WTC11 (cell line): ENCODE results near the gene ZFPL1.

Experiments used
- CBFB ChIP-seq: sonication (generic); formaldehyde crosslinking; IDR thresholded peaks from 2 replicates; pipeline ENCODE4 v1.8.1; 2022; ENCODE audit warnings: mild to moderate bottlenecking, low read depth, missing genetic modification reagents
- TEAD4 ChIP-seq: sonication (generic); formaldehyde crosslinking; IDR thresholded peaks from 2 replicates; pipeline ENCODE4 v1.8.0; 2022; ENCODE audit warnings: mild to moderate bottlenecking, missing genetic modification reagents
- TF ChIP-seq, protein P1 (sequence below): fragments of 200-600 bp; IDR thresholded peaks from 2 replicates; pipeline ENCODE4 v1.8.0; 2022; ENCODE audit warnings: antibody characterized with exemption
- TF ChIP-seq, protein P2 (sequence below): sonication (generic); formaldehyde crosslinking; IDR thresholded peaks from 2 replicates; pipeline ENCODE4 v1.8.0; 2022; ENCODE audit warnings: mild to moderate bottlenecking, missing genetic modification reagents
- TF ChIP-seq, protein P3 (sequence below): sonication (generic); formaldehyde crosslinking; IDR thresholded peaks from 2 replicates; pipeline ENCODE4 v1.8.1; 2022; ENCODE audit warnings: low read depth, mild to moderate bottlenecking, moderate library complexity, missing genetic modification reagents, borderline replicate concordance

DNA sequence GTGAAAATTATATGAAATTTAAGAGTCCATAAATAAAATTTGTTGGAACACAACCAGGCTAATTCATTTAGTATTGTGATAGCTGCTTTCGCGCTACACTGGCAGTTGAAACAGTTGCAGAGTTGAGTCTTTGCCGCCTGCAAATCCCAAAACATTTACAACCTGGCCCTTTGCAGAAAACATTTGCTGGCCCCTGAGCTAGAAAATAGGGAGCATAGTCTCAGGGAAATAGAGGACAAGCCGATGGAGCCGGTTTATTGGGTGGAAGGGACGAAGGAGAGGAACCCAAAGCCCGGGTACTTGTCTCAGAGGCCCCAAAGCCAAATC lies 43.5 kb upstream of the ZFPL1 start:
- TF ChIP-seq, protein P1, sequence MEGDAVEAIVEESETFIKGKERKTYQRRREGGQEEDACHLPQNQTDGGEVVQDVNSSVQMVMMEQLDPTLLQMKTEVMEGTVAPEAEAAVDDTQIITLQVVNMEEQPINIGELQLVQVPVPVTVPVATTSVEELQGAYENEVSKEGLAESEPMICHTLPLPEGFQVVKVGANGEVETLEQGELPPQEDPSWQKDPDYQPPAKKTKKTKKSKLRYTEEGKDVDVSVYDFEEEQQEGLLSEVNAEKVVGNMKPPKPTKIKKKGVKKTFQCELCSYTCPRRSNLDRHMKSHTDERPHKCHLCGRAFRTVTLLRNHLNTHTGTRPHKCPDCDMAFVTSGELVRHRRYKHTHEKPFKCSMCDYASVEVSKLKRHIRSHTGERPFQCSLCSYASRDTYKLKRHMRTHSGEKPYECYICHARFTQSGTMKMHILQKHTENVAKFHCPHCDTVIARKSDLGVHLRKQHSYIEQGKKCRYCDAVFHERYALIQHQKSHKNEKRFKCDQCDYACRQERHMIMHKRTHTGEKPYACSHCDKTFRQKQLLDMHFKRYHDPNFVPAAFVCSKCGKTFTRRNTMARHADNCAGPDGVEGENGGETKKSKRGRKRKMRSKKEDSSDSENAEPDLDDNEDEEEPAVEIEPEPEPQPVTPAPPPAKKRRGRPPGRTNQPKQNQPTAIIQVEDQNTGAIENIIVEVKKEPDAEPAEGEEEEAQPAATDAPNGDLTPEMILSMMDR: no peak
- TF ChIP-seq CBFB (CRISPR knock-in tag) (no peak), TEAD4 (CRISPR knock-in tag) (no peak)
- TF ChIP-seq, protein P2, sequence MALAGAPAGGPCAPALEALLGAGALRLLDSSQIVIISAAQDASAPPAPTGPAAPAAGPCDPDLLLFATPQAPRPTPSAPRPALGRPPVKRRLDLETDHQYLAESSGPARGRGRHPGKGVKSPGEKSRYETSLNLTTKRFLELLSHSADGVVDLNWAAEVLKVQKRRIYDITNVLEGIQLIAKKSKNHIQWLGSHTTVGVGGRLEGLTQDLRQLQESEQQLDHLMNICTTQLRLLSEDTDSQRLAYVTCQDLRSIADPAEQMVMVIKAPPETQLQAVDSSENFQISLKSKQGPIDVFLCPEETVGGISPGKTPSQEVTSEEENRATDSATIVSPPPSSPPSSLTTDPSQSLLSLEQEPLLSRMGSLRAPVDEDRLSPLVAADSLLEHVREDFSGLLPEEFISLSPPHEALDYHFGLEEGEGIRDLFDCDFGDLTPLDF (CRISPR knock-in tag): no peak
- TF ChIP-seq, protein P3, sequence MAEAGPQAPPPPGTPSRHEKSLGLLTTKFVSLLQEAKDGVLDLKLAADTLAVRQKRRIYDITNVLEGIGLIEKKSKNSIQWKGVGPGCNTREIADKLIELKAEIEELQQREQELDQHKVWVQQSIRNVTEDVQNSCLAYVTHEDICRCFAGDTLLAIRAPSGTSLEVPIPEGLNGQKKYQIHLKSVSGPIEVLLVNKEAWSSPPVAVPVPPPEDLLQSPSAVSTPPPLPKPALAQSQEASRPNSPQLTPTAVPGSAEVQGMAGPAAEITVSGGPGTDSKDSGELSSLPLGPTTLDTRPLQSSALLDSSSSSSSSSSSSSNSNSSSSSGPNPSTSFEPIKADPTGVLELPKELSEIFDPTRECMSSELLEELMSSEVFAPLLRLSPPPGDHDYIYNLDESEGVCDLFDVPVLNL (CRISPR knock-in tag): no peak
